ENCODE measurements around the gene SULF2.

Gene SULF2

GRCh38 chr20:47623206-47623605 is 162.1 kb downstream of the SULF2 start:
- DNase-seq, result no peak

DNA sequence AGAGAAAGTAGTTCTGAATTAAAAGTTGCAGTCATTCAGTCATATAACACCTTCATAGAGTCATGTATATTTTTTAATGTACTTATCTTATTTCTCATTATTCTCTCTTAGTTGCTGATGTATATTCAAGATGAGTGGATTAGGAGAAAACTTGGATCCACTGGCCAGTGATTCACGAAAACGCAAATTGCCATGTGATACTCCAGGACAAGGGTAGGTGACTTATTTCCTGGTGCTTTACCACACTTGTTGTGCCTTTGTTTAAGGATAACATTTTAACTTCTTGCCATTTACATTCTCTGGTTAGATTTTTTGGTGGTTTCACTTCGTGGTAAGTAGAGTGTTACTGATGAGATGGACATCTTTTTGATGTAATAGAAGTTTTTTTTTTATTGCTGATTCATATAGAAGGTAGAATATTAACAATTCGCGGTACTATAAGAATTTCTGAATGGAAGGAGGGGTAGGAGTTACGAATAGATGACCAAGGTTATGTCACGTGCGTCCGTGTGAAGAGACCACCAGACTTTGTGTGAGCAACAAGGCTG is 163.1 kb downstream of the SULF2 start:
- DNase-seq, result no peak

GRCh38 chr20:47620808-47621805 is 164.2 kb downstream of the SULF2 start:
- peak; percentile 72 for DNase-seq

GRCh38 chr20:47618479-47618878 is 166.8 kb downstream of the SULF2 start:
- no peak for DNase-seq

DNA sequence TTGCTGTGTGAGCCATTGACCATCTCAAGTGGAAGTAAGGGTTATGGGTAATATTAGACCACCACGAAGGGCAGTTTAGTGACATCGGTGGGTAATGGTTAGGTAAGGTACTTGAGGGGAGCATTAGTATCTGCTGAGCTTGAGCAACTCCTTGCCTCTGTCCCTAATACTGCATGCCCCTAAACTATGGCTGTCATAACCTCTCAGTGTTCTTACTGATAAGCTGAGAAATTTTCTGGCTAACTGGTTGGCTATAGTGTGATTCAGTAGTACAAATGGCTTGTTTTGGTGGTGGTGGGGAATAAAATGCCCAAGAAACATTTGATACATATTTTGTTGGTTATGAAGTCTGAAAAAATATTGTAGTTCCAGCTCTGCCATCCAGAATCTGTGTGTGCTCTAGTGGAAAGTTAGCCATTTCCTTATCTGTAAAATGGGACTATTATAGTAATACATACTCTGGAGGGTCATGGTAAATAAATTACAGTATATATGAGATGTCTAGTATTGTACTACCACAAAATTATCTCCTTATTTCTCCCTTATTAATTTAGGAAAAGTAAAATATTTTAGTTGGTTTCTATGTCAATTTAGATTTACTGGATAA is 170.5 kb downstream of the SULF2 start:
- DNase-seq, result no peak

DNA sequence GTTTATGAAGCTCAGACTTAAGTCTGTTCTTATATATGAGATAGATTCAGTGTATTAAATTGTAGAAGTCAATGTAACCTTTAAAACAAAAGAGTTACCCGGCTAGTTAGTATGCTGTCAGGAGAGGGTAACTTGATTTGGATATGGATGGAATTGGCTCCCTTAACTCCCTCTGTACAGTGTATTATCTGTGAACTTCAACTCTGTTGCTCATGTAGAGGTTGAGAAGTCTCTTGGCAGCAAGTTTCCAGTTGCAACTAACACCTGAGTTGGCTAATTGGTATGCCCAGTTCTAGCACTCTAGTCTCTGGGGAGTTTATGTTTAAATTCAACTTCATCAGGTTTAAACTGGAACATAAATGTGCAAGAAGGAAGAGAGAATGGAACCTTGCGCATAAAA is 172.6 kb downstream of the SULF2 start:
- DNase-seq, result no peak

DNA sequence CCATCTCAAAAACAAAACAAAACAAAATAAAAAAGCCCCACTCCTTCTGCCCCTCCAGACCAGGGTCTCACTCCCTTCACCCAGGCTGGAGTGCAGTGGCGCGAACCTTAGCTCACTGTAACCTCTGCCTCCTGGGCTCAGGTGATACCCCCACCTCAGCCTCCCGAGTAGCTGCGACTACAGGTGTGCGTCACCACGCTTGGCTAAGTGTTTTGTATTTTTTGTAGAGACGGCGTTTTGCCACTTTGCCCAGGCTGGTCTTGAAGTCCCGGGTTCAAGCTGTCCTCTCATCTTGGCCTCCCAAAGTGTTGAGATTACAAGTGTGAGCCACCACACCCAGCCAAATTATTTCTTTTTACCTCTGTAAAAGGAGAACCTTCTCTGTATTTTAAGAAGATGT is 173.5 kb downstream of the SULF2 start:
- DNase-seq, result no peak

- no peak for DNase-seq
Measured at GRCh38 chr20:47610945-47611250, 174.4 kb downstream of the SULF2 start.

- DNase-seq, result peak; percentile 86
Measured at GRCh38 chr20:47610247-47610944, 174.9 kb downstream of the SULF2 start.

DNA sequence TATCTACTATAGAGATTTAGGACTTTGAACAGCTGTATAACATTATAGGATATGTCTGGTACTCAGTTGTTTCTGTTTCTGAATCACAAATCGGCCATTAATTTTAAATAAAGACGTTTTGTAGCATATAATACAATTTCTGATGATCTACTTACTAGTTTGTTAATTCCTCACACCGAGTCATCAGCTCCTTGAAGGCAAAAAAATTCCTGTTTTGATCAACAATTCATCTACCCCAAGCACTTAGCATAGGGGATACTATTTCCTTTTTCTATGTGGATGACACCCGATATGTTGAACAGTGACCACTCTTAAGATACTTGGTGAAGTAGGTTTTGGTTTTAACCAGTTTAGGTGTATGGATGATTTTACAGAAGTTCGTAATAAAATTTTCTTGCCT is 176.3 kb downstream of the SULF2 start:
- DNase-seq, result no peak

Measured in HCEC 1CT (cell line).